K562 (cell line): ENCODE measurements around the gene SNRNP40. TPM values are rescaled to one million over a fixed set of nuclear protein-coding genes. Genes with fewer than 3 reads are reported as not detected.
A peak's percentile ranks its signal among the peaks of the same experiment; 100 is the strongest.

ENCODE experiments used
- ARID2 ChIP-seq: fragments of 450-650 bp; IDR thresholded peaks from 2 replicates; pipeline ENCODE4 v1.6.1; 2017; ENCODE audit warnings: antibody characterized with exemption, mild to moderate bottlenecking
- ARID3B ChIP-seq: fragments of 250-450 bp; sonication (Bioruptor Pico); IDR thresholded peaks from 2 replicates; pipeline ENCODE4 v1.4.0; 2020; ENCODE audit warnings: borderline replicate concordance
- BCOR ChIP-seq: fragments of 450-650 bp; IDR thresholded peaks from 2 replicates; pipeline ENCODE4 v1.6.1; 2016
- CBFB ChIP-seq: sonication (generic); formaldehyde crosslinking; IDR thresholded peaks from 2 replicates; pipeline ENCODE4 v1.4.0; 2020; ENCODE audit warnings: mild to moderate bottlenecking, missing genetic modification reagents
- E2F5 ChIP-seq: sonication (generic); formaldehyde crosslinking; IDR thresholded peaks from 2 replicates; pipeline ENCODE4 v1.8.0; 2022; ENCODE audit warnings: mild to moderate bottlenecking, missing genetic modification reagents
- FOXO4 ChIP-seq: fragments of 450-650 bp; formaldehyde crosslinking; IDR thresholded peaks from 2 replicates; pipeline ENCODE4 v1.4.0; 2020; ENCODE audit warnings: mild to moderate bottlenecking, moderate library complexity
- HINFP ChIP-seq: fragments of 450-650 bp; conservative IDR thresholded peaks from 2 replicates; pipeline ENCODE4 v1.6.1; 2016; ENCODE audit warnings: missing genetic modification characterization, low read depth, mild to moderate bottlenecking, control low read depth, missing compliant biosample characterization
- HMG20A ChIP-seq: fragments of 450-650 bp; formaldehyde crosslinking; conservative IDR thresholded peaks from 2 replicates; pipeline ENCODE4 v1.4.0; 2020; ENCODE audit warnings: mild to moderate bottlenecking, mixed read lengths
- KAT7 ChIP-seq: sonication (generic); formaldehyde crosslinking; IDR thresholded peaks from 2 replicates; pipeline ENCODE4 v1.8.0; 2022; ENCODE audit warnings: missing genetic modification reagents, mild to moderate bottlenecking, borderline replicate concordance
- KLF1 ChIP-seq: fragments of 450-650 bp; IDR thresholded peaks from 2 replicates; pipeline ENCODE4 v1.6.1; 2016; ENCODE audit warnings: missing genetic modification characterization, missing compliant biosample characterization
- KLF10 ChIP-seq: fragments of 250-450 bp; sonication (Bioruptor Pico); IDR thresholded peaks from 2 replicates; pipeline ENCODE4 v1.6.1; 2021; ENCODE audit warnings: matching md5 sums
- LCOR ChIP-seq: sonication (generic); formaldehyde crosslinking; IDR thresholded peaks from 2 replicates; pipeline ENCODE4 v1.8.0; 2022; ENCODE audit warnings: mild to moderate bottlenecking, missing genetic modification reagents
- MBD1 ChIP-seq: fragments of 250-450 bp; sonication (Bioruptor Pico); IDR thresholded peaks from 2 replicates; pipeline ENCODE4 v1.8.0; 2022; ENCODE audit warnings: inconsistent platforms
- MYNN ChIP-seq, 2 experiments: sonication (generic); formaldehyde crosslinking in 1 of 2; IDR thresholded peaks; 2 replicates each; pipeline versions ENCODE4 v1.5.0 to v1.6.1; 2016 to 2020; ENCODE audit warnings: antibody characterized with exemption in 1 of 2, missing genetic modification reagents in 1 of 2
- NFE2L1 ChIP-seq: fragments of 450-650 bp; IDR thresholded peaks from 2 replicates; pipeline ENCODE4 v1.6.1; 2016; ENCODE audit warnings: missing genetic modification characterization, low read depth, mild to moderate bottlenecking, missing compliant biosample characterization, moderate library complexity, borderline replicate concordance
- SMARCA4 ChIP-seq: fragments of 450-650 bp; IDR thresholded peaks from 2 replicates; pipeline ENCODE4 v1.6.1; 2016
- SPI1 ChIP-seq: IDR thresholded peaks from 2 replicates; pipeline ENCODE4 v1.6.1; 2011; ENCODE audit warnings: low read depth, low read length, control low read depth, borderline replicate concordance
- ZBTB9 ChIP-seq: fragments of 450-650 bp; formaldehyde crosslinking; IDR thresholded peaks from 2 replicates; pipeline ENCODE4 v1.4.0; 2020; ENCODE audit warnings: mild to moderate bottlenecking, moderate library complexity
- ZNF282 ChIP-seq: sonication (generic); formaldehyde crosslinking; IDR thresholded peaks from 2 replicates; pipeline ENCODE4 v1.8.1; 2023; ENCODE audit warnings: missing genetic modification reagents
- ZNF384 ChIP-seq: IDR thresholded peaks from 2 replicates; pipeline ENCODE4 v1.6.1; 2012; ENCODE audit warnings: low read depth, low read length, improper control_type of control experiment
- ZNF431 ChIP-seq: sonication (generic); formaldehyde crosslinking; IDR thresholded peaks from 2 replicates; pipeline ENCODE4 v1.8.0; 2022; ENCODE audit warnings: mild to moderate bottlenecking, missing genetic modification reagents
- polyA plus RNA-seq, 8 experiments: library from polyadenylated mRNA; depleted of rRNA in 4 of 8; stranded (reverse) in 5 of 8; unstranded in 3 of 8; fragments of >200 nt; fragmentation: Nextera tagmentation in 2 of 8; fragmentation: Illumina TruSeq in 1 of 8; extraction: Ambion mirVana in 2 of 8; extraction: Trizol in 1 of 8; gene quantifications; 2 replicates each; pipeline versions ENCODE4 v1.2.1 to v1.2.3, GENCODE V29; 2011 to 2014; ENCODE audit warnings: inconsistent platforms in 1 of 8, missing spikeins in 1 of 8
- total RNA-seq, 7 experiments: library from RNA; depleted of rRNA in 6 of 7; stranded (reverse); fragments of >200 nt in 6 of 7; fragmentation: Illumina TruSeq in 2 of 7; extraction: Trizol in 2 of 7; gene quantifications; 2 replicates each; pipeline versions ENCODE4 v1.2.1 to v1.2.3, GENCODE V29; 2011 to 2021; ENCODE audit warnings: low replicate concordance in 1 of 7

The SNRNP40 gene
- total and polyA plus RNA-seq, 9 of the 15 experiments (the other 6 are each of a cell fraction or from before 2014, with no cell fraction given): 48.7 to 278 (median 163) TPM

- TF ChIP-seq ZBTB9 (CRISPR knock-in tag) (no peak), MBD1 (CRISPR knock-in tag) (no peak), SPI1 (peak; percentile 24; the same call in 1 of the 2 replicates), ZNF384 (no peak), HINFP (tag) (no peak), E2F5 (no peak), ZNF282 (no peak), CBFB (CRISPR knock-in tag) (no peak), NFE2L1 (tag) (no peak), HMG20A (CRISPR knock-in tag) (no peak), LCOR (CRISPR knock-in tag) (no peak), FOXO4 (CRISPR knock-in tag) (no peak), MYNN (IDR thresholded peaks at IDR 0.05) (no peak), MYNN (CRISPR knock-in tag; IDR thresholded peaks at IDR 0.05) (no peak), ARID3B (CRISPR knock-in tag) (no peak), BCOR (peak; percentile 79), KLF1 (tag) (no peak), KAT7 (CRISPR knock-in tag) (no peak), SMARCA4 (peak; percentile 57; the same call in 1 of the 2 replicates), ARID2 (0 out of 2 replicates have a peak, but pooled peaks have one; percentile 25), KLF10 (CRISPR knock-in tag) (no peak), ZNF431 (CRISPR knock-in tag) (no peak)
These were observed 608 bp downstream of the SNRNP40 start (continued) for GRCh38 chr1:31295874-31296485.
